Mesothelial cell of epicardium (in vitro differentiated cells): ENCODE measurements around the gene MED12L. TPM values are rescaled to one million over a fixed set of nuclear protein-coding genes. Genes with fewer than 3 reads are reported as not detected.

Experiments used
- DNase-seq, 2 experiments: peaks; one replicate each; pipeline ENCODE4 v3.0.0; 2021; ENCODE audit warnings: low spot score in 2 of 2; ENCODE audit not compliant: unreplicated experiment in 2 of 2
- H3K27ac Mint-ChIP-seq: 2 replicates; pipeline ENCODE4 v1.8.0; 2021; ENCODE audit warnings: mixed read lengths
- H3K27me3 Mint-ChIP-seq: 2 replicates; pipeline ENCODE4 v1.8.0; 2021; ENCODE audit warnings: low read depth, mixed read lengths
- H3K36me3 Mint-ChIP-seq: 2 replicates; pipeline ENCODE4 v1.8.0; 2021; ENCODE audit warnings: mixed read lengths
- H3K4me1 Mint-ChIP-seq: 2 replicates; pipeline ENCODE4 v1.8.0; 2021; ENCODE audit warnings: mixed read lengths
- H3K4me3 Mint-ChIP-seq: 2 replicates; pipeline ENCODE4 v1.8.0; 2021; ENCODE audit warnings: mild to moderate bottlenecking, moderate library complexity, mixed read lengths
- H3K9me3 Mint-ChIP-seq: 2 replicates; pipeline ENCODE4 v1.8.0; 2021; ENCODE audit warnings: mixed read lengths
- CTCF ChIP-seq: fragments of 200-600 bp; sonication (generic); IDR thresholded peaks from one replicate; pipeline ENCODE4 v1.5.0; 2021; ENCODE audit warnings: antibody characterized with exemption; ENCODE audit not compliant: unreplicated experiment
- total RNA-seq: library from RNA; stranded (reverse); gene quantifications from 3 replicates; pipeline ENCODE4 v1.2.1, GENCODE V29; 2021

MED12L gene
- total RNA-seq, 1 donor from 2014 or later = 13.8 TPM

- H3K4me3 Mint-ChIP-seq = no peak overlapping the region
- no peaks in the 10 kb centered on the region for H3K27me3 Mint-ChIP-seq
- DNase-seq = no peak
- H3K27ac Mint-ChIP-seq = no peak overlapping the region
- H3K4me1 Mint-ChIP-seq = no peaks in the 10 kb centered on the region
- H3K36me3 Mint-ChIP-seq = no peaks in the 10 kb centered on the region
- no peak for TF ChIP-seq CTCF
- H3K9me3 Mint-ChIP-seq = no peaks in the 10 kb centered on the region
These were observed 244.9 kb downstream of the MED12L start for GRCh38 chr3:151330379-151330778.

- H3K27ac Mint-ChIP-seq = no peak overlapping the region
These were observed 245.4 kb downstream of the MED12L start for GRCh38 chr3:151330899-151331298.

GRCh38 chr3:151331696-151332095 lies 246.2 kb downstream of the MED12L start:
- Mint-ChIP-seq H3K36me3 (no peaks in the 10 kb centered on the region), H3K9me3 (no peaks in the 10 kb centered on the region), H3K4me1 (no peaks in the 10 kb centered on the region), H3K4me3 (no peak overlapping the region), H3K27me3 (no peaks in the 10 kb centered on the region), H3K27ac (no peak overlapping the region)
- TF ChIP-seq CTCF = no peak
- no peak for DNase-seq

More at GRCh38 chr3:151330899-151331298, 245.4 kb downstream of the MED12L start:
- Mint-ChIP-seq H3K9me3 (no peaks in the 10 kb centered on the region), H3K4me3 (no peak overlapping the region), H3K4me1 (no peaks in the 10 kb centered on the region), H3K36me3 (no peaks in the 10 kb centered on the region), H3K27me3 (no peaks in the 10 kb centered on the region)
- DNase-seq = no peak
- no peak for TF ChIP-seq CTCF

GRCh38 chr3:151345859-151346258 lies 260.4 kb downstream of the MED12L start:
- Mint-ChIP-seq H3K27ac (no peak overlapping the region), H3K4me3 (no peak overlapping the region), H3K36me3 (peaks cover 1% of the 10 kb centered on the region), H3K9me3 (no peaks in the 10 kb centered on the region), H3K4me1 (no peaks in the 10 kb centered on the region), H3K27me3 (no peaks in the 10 kb centered on the region)
- no peak for DNase-seq
- no peak for TF ChIP-seq CTCF

GRCh38 chr3:151346292-151346691 lies 260.8 kb downstream of the MED12L start:
- H3K36me3 Mint-ChIP-seq = peaks cover 1% of the 10 kb centered on the region
- no peak overlapping the region for H3K4me3 Mint-ChIP-seq
- H3K9me3 Mint-ChIP-seq = no peaks in the 10 kb centered on the region
- no peaks in the 10 kb centered on the region for H3K27me3 Mint-ChIP-seq
- no peaks in the 10 kb centered on the region for H3K4me1 Mint-ChIP-seq
- no peak for TF ChIP-seq CTCF
- H3K27ac Mint-ChIP-seq = no peak overlapping the region
- DNase-seq = no peak

- H3K27ac Mint-ChIP-seq = no peak overlapping the region
These were observed 262.0 kb downstream of the MED12L start for GRCh38 chr3:151347432-151347831.

More at GRCh38 chr3:151347432-151347831, 262.0 kb downstream of the MED12L start:
- Mint-ChIP-seq H3K27me3 (no peaks in the 10 kb centered on the region), H3K9me3 (no peaks in the 10 kb centered on the region), H3K36me3 (no peaks in the 10 kb centered on the region), H3K4me1 (no peaks in the 10 kb centered on the region), H3K4me3 (no peak overlapping the region)
- no peak for TF ChIP-seq CTCF
- no peak for DNase-seq
